ENCODE measurements around the gene NIBAN1. TPM values are rescaled to one million over a fixed set of nuclear protein-coding genes. Genes with fewer than 3 reads are reported as not detected.

NIBAN1 gene
- total and polyA plus RNA-seq, 2 of the 8 experiments (the other 6 are each of a cell fraction or from before 2014, with no cell fraction given) = 5.7 to 15.2 TPM

DNA sequence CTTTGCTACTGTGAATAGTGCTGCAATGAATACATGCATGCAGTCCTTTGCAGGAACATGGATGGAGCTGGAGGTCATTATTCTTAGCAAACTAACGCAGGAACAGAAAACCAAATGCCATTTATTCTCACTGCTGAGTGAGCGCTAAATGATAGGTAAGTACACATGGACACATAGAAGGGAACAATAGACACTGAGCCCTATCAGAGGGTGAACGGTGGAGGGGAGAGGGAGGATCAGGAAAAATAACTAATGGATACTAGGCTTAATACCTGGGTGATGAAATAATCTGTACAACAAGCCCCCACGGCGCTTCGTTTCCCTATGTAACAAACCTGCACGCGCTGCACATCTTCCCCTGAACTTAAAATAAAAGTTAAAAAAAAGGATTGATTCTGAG, 8.9 kb downstream of the NIBAN1 start:
- no peak overlapping the region for H3K9ac ChIP-seq (replicated peaks in 1 of 4; ENCODE audit: extremely low read depth in 1 of 4, low read depth in 3 of 4, low read length in 3 of 4)
- CTCF ChIA-PET (ENCODE audit: partially characterized antibody) = interaction anchor here (2.0 kb wide), 1 partner anchor 159 kb away, joined by 7 read pairs; no protein-coding TSS in a partner anchor

More for the DNA sequence above, 8.9 kb downstream of the NIBAN1 start:
- Histone ChIP-seq H4K91ac (replicated peaks; ENCODE audit: insufficient read length, low read length) (no peak overlapping the region), H3K4ac (replicated peaks; ENCODE audit: insufficient read length, low read depth, low read length) (no peak overlapping the region), H4K5ac (ENCODE audit: insufficient read length, low read depth, low read length) (no peak overlapping the region), H4K8ac (ENCODE audit: extremely low read depth, insufficient read depth, low read length) (no peak overlapping the region), H2BK15ac (ENCODE audit: low read length) (no peak overlapping the region), H3K4me2 (ENCODE audit: insufficient read depth in 1 of 2, low read depth in 2 of 2, low read length in 2 of 2) (no peak overlapping the region), H3K79me2 (ENCODE audit: control insufficient read depth in 1 of 2, insufficient read depth in 2 of 2, low read length in 2 of 2) (peaks cover 0 to 5% of the 10 kb centered on the region in 2 experiments; a peak in 1 of 4 replicates), H3K4me1 (replicated peaks in 1 of 4; ENCODE audit: control insufficient read depth in 3 of 4, insufficient read depth in 4 of 4, low read length in 3 of 4) (peaks cover 0 to 2% (median 0%) of the 10 kb centered on the region in 4 experiments; a peak in 1 of 7 replicates), H3K56ac (replicated peaks; ENCODE audit: insufficient read length, low read depth, low read length) (no peak overlapping the region), H3K14ac (ENCODE audit: insufficient read length) (no peak overlapping the region), H3K9me3 (ENCODE audit: insufficient read depth in 2 of 2, low read depth in 1 of 2, low read length in 1 of 2) (no peaks in the 10 kb centered on the region), H2BK12ac (ENCODE audit: low read depth, low read length) (no peak overlapping the region), H4K20me1 (replicated peaks in 1 of 2; ENCODE audit: control insufficient read depth in 1 of 2, insufficient read depth in 2 of 2, low read length in 2 of 2) (no peaks in the 10 kb centered on the region), H3K23ac (ENCODE audit: insufficient read length) (no peak overlapping the region), H3K4me3 (ENCODE audit: extremely low read depth in 1 of 4, insufficient read depth in 2 of 4, low read depth in 3 of 4, low read length in 4 of 4) (no peak overlapping the region), H2BK5ac (ENCODE audit: low read depth, low read length) (no peak overlapping the region), H2AK5ac (ENCODE audit: low read depth, low read length) (no peak overlapping the region), H3K79me1 (ENCODE audit: low read depth, low read length) (no peaks in the 10 kb centered on the region; the same call in 1 of the 2 replicates), H3K36me3 (ENCODE audit: control insufficient read depth in 2 of 4, insufficient read depth in 4 of 4, low read length in 3 of 4) (no peaks in the 10 kb centered on the region), H3K18ac (ENCODE audit: extremely low read depth, low read length) (no peak overlapping the region), H2BK120ac (replicated peaks; ENCODE audit: low read depth, low read length) (no peak overlapping the region), H2BK20ac (ENCODE audit: low read length) (no peak overlapping the region), H2AFZ (ENCODE audit: low read length) (no peak overlapping the region), H3K23me2 (ENCODE audit: low read depth, low read length) (no peaks in the 10 kb centered on the region), H3K27ac (ENCODE audit: low read depth, low read length) (no peak overlapping the region), H3K27me3 (replicated peaks in 1 of 4; ENCODE audit: control insufficient read depth in 3 of 4, extremely low read depth in 1 of 4, insufficient read depth in 3 of 4, low read length in 3 of 4) (peaks cover 0 to 1% (median 0%) of the 10 kb centered on the region in 4 experiments; a peak in 1 of 7 replicates)
- no peak for DNase-seq (ENCODE audit: low read depth in 1 of 2, low spot score in 2 of 2)
- POLR2A ChIA-PET (ENCODE audit: partially characterized antibody) = interaction anchor here (0.9 to 2.0 kb wide), 2 partner anchors 8 to 9 kb away, joined by 3 to 6 read pairs; partner anchors contain the start of gene NIBAN1
- WGBS, 2 experiments (ENCODE audit: extremely low coverage in 1 of 2, insufficient coverage in 1 of 2, insufficient read length in 1 of 2, insufficient replicate concordance in 2 of 2, low coverage in 1 of 2, low lambda C conversion rate in 2 of 2, missing lambda C conversion rate in 1 of 2) = 94% methylated on average over 8 of the region's 8 CpGs; no CpG with 5 or more reads in 1 of the 2 experiments
- TF ChIP-seq KDM4A (IDR thresholded peaks at IDR 0.05; ENCODE audit: low read depth, low read length, severe bottlenecking) (no peak), CHD2 (IDR thresholded peaks at IDR 0.05; ENCODE audit: low read length) (no peak)
- TF ChIP-seq, protein P1, sequence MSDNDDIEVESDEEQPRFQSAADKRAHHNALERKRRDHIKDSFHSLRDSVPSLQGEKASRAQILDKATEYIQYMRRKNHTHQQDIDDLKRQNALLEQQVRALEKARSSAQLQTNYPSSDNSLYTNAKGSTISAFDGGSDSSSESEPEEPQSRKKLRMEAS (IDR thresholded peaks at IDR 0.05) = no peak
- FAIRE-seq = no peak
